ENCODE results near the gene SH3BGRL2. TPM values are rescaled to one million over a fixed set of nuclear protein-coding genes. Genes with fewer than 3 reads are reported as not detected.

SH3BGRL2 gene
- total RNA-seq, 1 experiment from 2014 or later = 7.1 TPM

GRCh38 chr6:79632580-79632979 lies 1.5 kb downstream of the SH3BGRL2 start:
- Mint-ChIP-seq H3K4me1 (ENCODE audit: insufficient read depth, unreplicated experiment) (peaks cover 26% of the 10 kb centered on the region), H3K9me3 (ENCODE audit: unreplicated experiment) (no peaks in the 10 kb centered on the region), H3K4me3 (ENCODE audit: unreplicated experiment) (no peak overlapping the region), H3K36me3 (ENCODE audit: insufficient read depth, unreplicated experiment) (no peaks in the 10 kb centered on the region), H3K27me3 (ENCODE audit: insufficient read depth, unreplicated experiment) (no peaks in the 10 kb centered on the region), H3K27ac (ENCODE audit: low read depth, unreplicated experiment) (no peak overlapping the region)
- DNase-seq (ENCODE audit: unreplicated experiment) = peak; percentile 15
- POLR2A ChIA-PET = interaction anchor here (0.7 kb wide), 1 partner anchor 92 kb away, joined by 4 read pairs; no protein-coding TSS in a partner anchor
- CTCF ChIA-PET = interaction anchor here (0.8 to 1.2 kb wide), 3 partner anchors 40 to 86 kb away, joined by 3 to 5 read pairs (median 4); no protein-coding TSS in a partner anchor
- intact Hi-C loops (cut with micrococcal nuclease) = no loop called here
- TF ChIP-seq CTCF (IDR thresholded peaks at IDR 0.05; ENCODE audit: unreplicated experiment) = no peak
- BruUV-seq (replicated peaks) = no TSS peak

- DNase-seq (ENCODE audit: unreplicated experiment) = no peak
- BruUV-seq (replicated peaks) = TSS peak; percentile 28
- intact Hi-C loops (cut with micrococcal nuclease) = no loop called here
- H3K36me3 Mint-ChIP-seq (ENCODE audit: insufficient read depth, unreplicated experiment) = no peaks in the 10 kb centered on the region
- no peaks in the 10 kb centered on the region for H3K9me3 Mint-ChIP-seq (ENCODE audit: unreplicated experiment)
- TF ChIP-seq CTCF (IDR thresholded peaks at IDR 0.05; ENCODE audit: unreplicated experiment) = no peak
- H3K4me3 Mint-ChIP-seq (ENCODE audit: unreplicated experiment) = no peak overlapping the region
- peak overlapping the region; percentile 92 for H3K27ac Mint-ChIP-seq (ENCODE audit: low read depth, unreplicated experiment)
- peaks cover 26% of the 10 kb centered on the region for H3K4me1 Mint-ChIP-seq (ENCODE audit: insufficient read depth, unreplicated experiment)
- H3K27me3 Mint-ChIP-seq (ENCODE audit: insufficient read depth, unreplicated experiment) = no peaks in the 10 kb centered on the region
- POLR2A ChIA-PET = interaction anchor here (0.6 to 1.3 kb wide), 3 partner anchors 12 to 68 kb away, joined by 3 to 4 read pairs (median 3); no protein-coding TSS in a partner anchor
- CTCF ChIA-PET = interaction anchor here (0.5 to 1.1 kb wide), 3 partner anchors 37 to 49 kb away, joined by 3 to 4 read pairs (median 3); no protein-coding TSS in a partner anchor
These were observed 3.5 kb downstream of the SH3BGRL2 start for GRCh38 chr6:79634491-79635231.

- no peaks in the 10 kb centered on the region for H3K36me3 Mint-ChIP-seq (ENCODE audit: insufficient read depth, unreplicated experiment)
- no peak for TF ChIP-seq CTCF (IDR thresholded peaks at IDR 0.05; ENCODE audit: unreplicated experiment)
- CTCF ChIA-PET = interaction anchor here (0.5 to 1.1 kb wide), 3 partner anchors 37 to 49 kb away, joined by 3 to 4 read pairs (median 3); no protein-coding TSS in a partner anchor
- H3K4me3 Mint-ChIP-seq (ENCODE audit: unreplicated experiment) = no peak overlapping the region
- intact Hi-C loops (cut with micrococcal nuclease) = no loop called here
- H3K27me3 Mint-ChIP-seq (ENCODE audit: insufficient read depth, unreplicated experiment) = no peaks in the 10 kb centered on the region
- peak; percentile 42 for DNase-seq (ENCODE audit: unreplicated experiment)
- H3K27ac Mint-ChIP-seq (ENCODE audit: low read depth, unreplicated experiment) = peak overlapping the region; percentile 92
- POLR2A ChIA-PET = interaction anchor here (0.6 to 0.7 kb wide), 2 partner anchors 12 to 64 kb away, joined by 3 to 4 read pairs; no protein-coding TSS in a partner anchor
- H3K4me1 Mint-ChIP-seq (ENCODE audit: insufficient read depth, unreplicated experiment) = peaks cover 26% of the 10 kb centered on the region
- BruUV-seq (replicated peaks) = no TSS peak
- H3K9me3 Mint-ChIP-seq (ENCODE audit: unreplicated experiment) = no peaks in the 10 kb centered on the region
These were observed 4.1 kb downstream of the SH3BGRL2 start for GRCh38 chr6:79635232-79635543.

GRCh38 chr6:79636673-79637072 lies 5.5 kb downstream of the SH3BGRL2 start:
- CTCF ChIA-PET = no interaction called here

More at GRCh38 chr6:79636673-79637072, 5.5 kb downstream of the SH3BGRL2 start:
- Mint-ChIP-seq H3K27me3 (ENCODE audit: insufficient read depth, unreplicated experiment) (no peaks in the 10 kb centered on the region), H3K9me3 (ENCODE audit: unreplicated experiment) (no peaks in the 10 kb centered on the region), H3K36me3 (ENCODE audit: insufficient read depth, unreplicated experiment) (no peaks in the 10 kb centered on the region), H3K4me3 (ENCODE audit: unreplicated experiment) (no peak overlapping the region), H3K4me1 (ENCODE audit: insufficient read depth, unreplicated experiment) (peaks cover 18% of the 10 kb centered on the region), H3K27ac (ENCODE audit: low read depth, unreplicated experiment) (no peak overlapping the region)
- no peak for TF ChIP-seq CTCF (IDR thresholded peaks at IDR 0.05; ENCODE audit: unreplicated experiment)
- intact Hi-C loops (cut with micrococcal nuclease) = no loop called here
- DNase-seq (ENCODE audit: unreplicated experiment) = no peak
- BruUV-seq (replicated peaks) = no TSS peak
- POLR2A ChIA-PET = interaction anchor here (1.6 kb wide), 1 partner anchor 16 kb away, joined by 3 read pairs; no protein-coding TSS in a partner anchor

Measured in MCF 10A (cell line).